ENCODE measurements around the gene ZNF831.
A peak's percentile ranks its signal among the peaks of the same experiment; 100 is the strongest.

ZNF831 gene

GRCh38 chr20:59217794-59218280 lies 54.2 kb downstream of the ZNF831 start:
- no peak overlapping the region for H3K27ac ChIP-seq
- TF ChIP-seq CTCF (conservative IDR thresholded peaks at IDR 0.05) (no peak), ZFX (IDR thresholded peaks at IDR 0.05) (no peak)

- H3K27ac ChIP-seq = no peak overlapping the region
- TF ChIP-seq CTCF (conservative IDR thresholded peaks at IDR 0.05) (no peak), ZFX (IDR thresholded peaks at IDR 0.05) (no peak)
Measured at GRCh38 chr20:59219211-59219610, 55.6 kb downstream of the ZNF831 start.

GRCh38 chr20:59220161-59220560 lies 56.5 kb downstream of the ZNF831 start:
- H3K27ac ChIP-seq = no peak overlapping the region
- no peak for TF ChIP-seq CTCF (conservative IDR thresholded peaks at IDR 0.05)
- no peak for TF ChIP-seq ZFX (IDR thresholded peaks at IDR 0.05)

GRCh38 chr20:59221049-59221706 lies 57.6 kb downstream of the ZNF831 start:
- H3K27ac ChIP-seq = no peak overlapping the region
- TF ChIP-seq ZFX (IDR thresholded peaks at IDR 0.05) = no peak
- TF ChIP-seq CTCF (conservative IDR thresholded peaks at IDR 0.05) = no peak

GRCh38 chr20:59221707-59222252 lies 58.2 kb downstream of the ZNF831 start:
- peak overlapping the region; percentile 14; the same call in 1 of the 2 replicates for H3K27ac ChIP-seq
- TF ChIP-seq CTCF (conservative IDR thresholded peaks at IDR 0.05) = no peak
- TF ChIP-seq ZFX (IDR thresholded peaks at IDR 0.05) = no peak

GRCh38 chr20:59222253-59223181 lies 58.9 kb downstream of the ZNF831 start:
- TF ChIP-seq ZFX (IDR thresholded peaks at IDR 0.05) (no peak), CTCF (conservative IDR thresholded peaks at IDR 0.05) (peak; percentile 98)
- H3K27ac ChIP-seq = peak overlapping the region; percentile 14; the same call in 1 of the 2 replicates
